Smooth muscle cell (in vitro differentiated cells): ENCODE data around the gene SLC25A38. TPM values are rescaled to one million over a fixed set of nuclear protein-coding genes. Genes with fewer than 3 reads are reported as not detected.

Source experiments
- DNase-seq: peaks from one replicate; lab custom pipeline; 2025; ENCODE audit not compliant: unreplicated experiment; lab: John Stamatoyannopoulos, UW
- H2AFZ ChIP-seq: fragments of 200-600 bp; sonication (generic); 2 replicates; pipeline ENCODE4 v1.6.0; 2016; ENCODE audit warnings: antibody characterized with exemption, low read depth, mild to moderate bottlenecking
- H3F3A ChIP-seq: fragments of 200-600 bp; sonication (generic); 2 replicates; pipeline ENCODE4 v1.6.0; 2017; ENCODE audit warnings: antibody characterized with exemption, low read depth
- H3K27ac ChIP-seq: fragments of 200-600 bp; sonication (generic); 2 replicates; pipeline ENCODE4 v1.5.1; 2016; ENCODE audit warnings: low read depth, mild to moderate bottlenecking
- H3K27me3 ChIP-seq: fragments of 200-600 bp; sonication (generic); 2 replicates; pipeline ENCODE4 v1.6.1; 2016; ENCODE audit warnings: low read depth, mild to moderate bottlenecking
- H3K36me3 ChIP-seq: fragments of 200-600 bp; sonication (generic); 2 replicates; pipeline ENCODE4 v1.5.1; 2016; ENCODE audit warnings: low read depth
- H3K4me1 ChIP-seq: fragments of 200-600 bp; sonication (generic); 2 replicates; pipeline ENCODE4 v1.5.1; 2016; ENCODE audit warnings: low read depth
- H3K4me2 ChIP-seq: fragments of 200-600 bp; sonication (generic); 2 replicates; pipeline ENCODE4 v1.6.0; 2016; ENCODE audit warnings: mild to moderate bottlenecking
- H3K4me3 ChIP-seq: fragments of 200-600 bp; sonication (generic); 2 replicates; pipeline ENCODE4 v1.5.1; 2016; ENCODE audit warnings: mild to moderate bottlenecking
- H3K79me2 ChIP-seq: fragments of 200-600 bp; sonication (generic); 2 replicates; pipeline ENCODE4 v1.6.0; 2016; ENCODE audit warnings: low read depth, mild to moderate bottlenecking
- H3K9ac ChIP-seq: fragments of 200-600 bp; sonication (generic); 2 replicates; pipeline ENCODE4 v1.6.0; 2016; ENCODE audit warnings: low read depth
- H3K9me3 ChIP-seq: fragments of 200-600 bp; sonication (generic); replicated peaks from 2 replicates; pipeline ENCODE4 v1.5.1; 2016; ENCODE audit warnings: low read depth
- H4K20me1 ChIP-seq: fragments of 200-600 bp; sonication (generic); 2 replicates; pipeline ENCODE4 v1.6.0; 2016; ENCODE audit warnings: low read depth
- WGBS: methylation state at CpG from one replicate; pipeline ENCODE4 v1.1.7; 2016; ENCODE audit warnings: low lambda C conversion rate; 5-methylcytosine and 5-hydroxymethylcytosine counted together
- polyA plus RNA-seq: library from polyadenylated mRNA; unstranded; fragments of >200 nt; fragmentation: Nextera tagmentation; extraction: Ambion mirVana; gene quantifications from 2 replicates; pipeline ENCODE4 v1.2.1, GENCODE V29; 2016
- total RNA-seq: library from RNA; depleted of rRNA; stranded (reverse); fragments of >200 nt; gene quantifications from 2 replicates; pipeline ENCODE4 v1.2.3, GENCODE V29; 2014
- TF ChIP-seq, protein P1 (sequence below): fragments of 200-600 bp; sonication (generic); IDR thresholded peaks from 2 replicates; pipeline ENCODE4 v1.5.1; 2017; ENCODE audit warnings: borderline replicate concordance, mild to moderate bottlenecking, antibody characterized with exemption; ENCODE audit not compliant: insufficient read depth, poor library complexity, severe bottlenecking

The SLC25A38 gene
- total and polyA plus RNA-seq, 2 experiments from 2014 or later, result 19.1 to 22.2 TPM

DNA sequence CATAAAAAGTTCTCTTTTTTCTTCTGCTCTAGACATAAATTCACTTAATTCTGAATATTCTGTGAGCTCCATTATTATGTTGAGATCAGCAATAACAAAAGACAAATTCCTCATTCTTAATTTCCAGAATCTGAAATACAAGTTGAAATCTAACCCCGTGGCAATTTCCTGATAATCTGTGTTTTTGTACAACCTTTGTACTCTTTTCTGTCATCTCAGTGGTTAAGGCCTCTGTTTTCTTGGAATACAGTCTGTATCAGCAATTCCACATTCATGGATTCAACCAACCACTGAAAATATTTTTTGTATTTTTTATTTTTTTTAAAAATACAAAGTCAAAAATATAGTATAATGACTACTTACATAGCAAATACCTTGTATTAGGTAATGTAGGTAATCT is 45.0 kb upstream of the SLC25A38 start:
- Histone ChIP-seq H3K79me2 (no peaks in the 10 kb centered on the region), H3K9me3 (no peaks in the 10 kb centered on the region), H3K9ac (no peak overlapping the region), H2AFZ (no peak overlapping the region), H3K36me3 (no peaks in the 10 kb centered on the region), H3K4me2 (no peak overlapping the region), H3K27ac (no peak overlapping the region), H3F3A (no peaks in the 10 kb centered on the region), H3K4me3 (no peak overlapping the region), H4K20me1 (no peaks in the 10 kb centered on the region), H3K4me1 (no peaks in the 10 kb centered on the region), H3K27me3 (peaks cover 15% of the 10 kb centered on the region)
- TF ChIP-seq, protein P1, sequence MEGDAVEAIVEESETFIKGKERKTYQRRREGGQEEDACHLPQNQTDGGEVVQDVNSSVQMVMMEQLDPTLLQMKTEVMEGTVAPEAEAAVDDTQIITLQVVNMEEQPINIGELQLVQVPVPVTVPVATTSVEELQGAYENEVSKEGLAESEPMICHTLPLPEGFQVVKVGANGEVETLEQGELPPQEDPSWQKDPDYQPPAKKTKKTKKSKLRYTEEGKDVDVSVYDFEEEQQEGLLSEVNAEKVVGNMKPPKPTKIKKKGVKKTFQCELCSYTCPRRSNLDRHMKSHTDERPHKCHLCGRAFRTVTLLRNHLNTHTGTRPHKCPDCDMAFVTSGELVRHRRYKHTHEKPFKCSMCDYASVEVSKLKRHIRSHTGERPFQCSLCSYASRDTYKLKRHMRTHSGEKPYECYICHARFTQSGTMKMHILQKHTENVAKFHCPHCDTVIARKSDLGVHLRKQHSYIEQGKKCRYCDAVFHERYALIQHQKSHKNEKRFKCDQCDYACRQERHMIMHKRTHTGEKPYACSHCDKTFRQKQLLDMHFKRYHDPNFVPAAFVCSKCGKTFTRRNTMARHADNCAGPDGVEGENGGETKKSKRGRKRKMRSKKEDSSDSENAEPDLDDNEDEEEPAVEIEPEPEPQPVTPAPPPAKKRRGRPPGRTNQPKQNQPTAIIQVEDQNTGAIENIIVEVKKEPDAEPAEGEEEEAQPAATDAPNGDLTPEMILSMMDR, result no peak
- no peak for DNase-seq
- WGBS, result 78% methylated on average over 1 of the region's 1 CpG

- Histone ChIP-seq H3K4me1 (no peaks in the 10 kb centered on the region), H3F3A (no peaks in the 10 kb centered on the region), H2AFZ (no peak overlapping the region), H3K4me3 (no peak overlapping the region), H3K4me2 (no peak overlapping the region), H4K20me1 (no peaks in the 10 kb centered on the region), H3K9me3 (no peaks in the 10 kb centered on the region), H3K36me3 (no peaks in the 10 kb centered on the region), H3K79me2 (no peaks in the 10 kb centered on the region), H3K27ac (no peak overlapping the region), H3K9ac (no peak overlapping the region), H3K27me3 (peaks cover 15% of the 10 kb centered on the region)
- DNase-seq, result no peak
- WGBS, result 94% methylated on average over 1 of the region's 1 CpG
- TF ChIP-seq, protein P1, result no peak
Observed at GRCh38 chr3:39339086-39339485, 44.1 kb upstream of the SLC25A38 start.

DNA sequence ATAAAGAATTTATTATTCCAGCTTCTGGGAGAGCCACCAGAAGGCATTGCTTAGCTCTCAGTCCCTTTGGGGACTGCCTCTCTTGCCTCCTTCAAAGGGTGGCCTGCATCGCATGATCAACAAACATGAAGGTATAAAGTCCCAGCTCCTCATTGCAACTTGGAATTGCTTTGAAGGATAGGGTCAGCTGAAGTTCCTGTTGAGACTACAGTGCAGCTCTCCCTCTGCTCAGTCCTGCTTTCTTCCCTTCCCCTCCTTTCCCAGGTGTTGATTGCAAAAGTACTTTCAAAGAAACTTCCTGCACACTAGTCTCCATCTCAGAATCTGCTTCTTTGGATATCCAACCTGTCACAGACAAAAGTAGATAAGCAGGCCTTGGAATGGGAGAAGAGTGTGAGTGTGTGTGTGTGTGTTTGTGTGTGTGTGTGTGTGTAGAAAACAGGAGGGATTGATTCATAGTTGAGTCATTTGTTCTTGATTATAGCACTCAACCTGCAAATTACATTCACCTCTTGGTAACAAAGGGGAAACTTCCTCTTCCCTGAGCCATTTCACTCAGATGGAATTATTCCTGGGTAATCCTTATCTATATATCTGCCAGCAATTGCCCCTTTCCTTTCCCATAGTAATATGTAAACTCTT is 40.0 kb upstream of the SLC25A38 start:
- TF ChIP-seq, protein P1, result no peak
- Histone ChIP-seq H2AFZ (no peak overlapping the region), H3K27ac (no peak overlapping the region), H3K36me3 (no peaks in the 10 kb centered on the region), H3K79me2 (no peaks in the 10 kb centered on the region), H3K4me1 (no peaks in the 10 kb centered on the region), H3F3A (no peaks in the 10 kb centered on the region), H3K9me3 (no peaks in the 10 kb centered on the region), H4K20me1 (no peaks in the 10 kb centered on the region), H3K4me3 (no peak overlapping the region), H3K27me3 (peaks cover 18% of the 10 kb centered on the region), H3K4me2 (no peak overlapping the region), H3K9ac (no peak overlapping the region)
- WGBS, result 92% methylated on average over 1 of the region's 1 CpG
- no peak for DNase-seq

DNA sequence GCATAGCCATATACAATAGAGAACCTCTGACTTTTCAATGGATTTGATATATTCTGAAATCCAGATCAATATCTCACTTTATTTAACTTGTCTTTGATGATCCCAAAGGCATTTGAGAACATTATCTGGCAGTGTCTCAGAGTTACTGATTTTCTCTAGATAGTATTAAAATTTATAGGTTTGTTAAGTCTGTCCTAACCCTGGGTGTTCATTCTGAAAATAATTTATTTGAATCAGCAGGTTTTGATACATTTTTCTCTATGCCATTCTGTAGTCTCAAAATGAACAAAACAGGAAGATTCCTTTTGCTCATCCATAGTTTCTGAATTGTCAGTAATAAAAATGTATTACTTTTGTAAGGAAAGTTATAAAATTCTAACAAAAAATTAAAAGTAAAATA is 39.4 kb upstream of the SLC25A38 start:
- H3K9me3 ChIP-seq, result no peaks in the 10 kb centered on the region
- H2AFZ ChIP-seq, result no peak overlapping the region
- no peaks in the 10 kb centered on the region for H3K36me3 ChIP-seq
- no peak overlapping the region for H3K27ac ChIP-seq
- TF ChIP-seq, protein P1, result no peak
- H3K27me3 ChIP-seq, result peaks cover 18% of the 10 kb centered on the region
- H3F3A ChIP-seq, result no peaks in the 10 kb centered on the region
- no peak overlapping the region for H3K4me3 ChIP-seq
- no peaks in the 10 kb centered on the region for H3K79me2 ChIP-seq
- H4K20me1 ChIP-seq, result no peaks in the 10 kb centered on the region
- no peaks in the 10 kb centered on the region for H3K4me1 ChIP-seq
- no peak overlapping the region for H3K4me2 ChIP-seq
- no peak overlapping the region for H3K9ac ChIP-seq
- DNase-seq, result no peak
